GM12878 (cell line): ENCODE data around the gene CTBP1. TPM values are rescaled to one million over a fixed set of nuclear protein-coding genes. Genes with fewer than 3 reads are reported as not detected.
A peak's percentile ranks its signal among the peaks of the same experiment; 100 is the strongest.

Experiments
- ATAC-seq: fragments of 200-7000 bp; cut with Tn5 transposase; 3 replicates; pipeline ENCODE4 v1.9.1; 2020; ENCODE audit warnings: mild to moderate bottlenecking, moderate library complexity
- BruUV-seq: library from RNA; stranded (reverse); fragments of 400-500 nt; replicated peaks from 2 replicates; lab custom pipeline; 2021; lab: Mats Ljungman, UMichigan
- CTCF ChIA-PET: fragments of 300-600 bp; sonication (Branson Sonifier 250); formaldehyde crosslinking; extraction: SDS; loops from one replicate; lab custom pipeline; 2021; ENCODE audit warnings: inconsistent platforms; lab: Yijun Ruan, JAX
- POLR2A ChIA-PET: fragments of 350-600 bp; formaldehyde crosslinking; extraction: SDS; loops from one replicate; lab custom pipeline; 2021; ENCODE audit warnings: inconsistent platforms; lab: Charles Lee
- RAD21 ChIA-PET: fragments of 300-600 bp; sonication (Branson Sonifier 250); formaldehyde crosslinking; loops from one replicate; lab custom pipeline; 2023; ENCODE audit warnings: antibody characterized with exemption; ENCODE audit not compliant: unreplicated experiment; lab: Charles Lee
- SMC1A ChIA-PET: fragments of 300-600 bp; sonication (Branson Sonifier 250); formaldehyde crosslinking; loops from one replicate; lab custom pipeline; 2023; ENCODE audit not compliant: unreplicated experiment, uncharacterized antibody; lab: Charles Lee
- DNase-seq: peaks from one replicate; pipeline ENCODE4 v3.0.0-alpha.2; 2011; ENCODE audit warnings: low read depth, low spot score
- FAIRE-seq: peaks from 3 replicates; lab custom pipeline; 2011; peaks lifted over from hg19 to GRCh38; lab: Jason Lieb, UNC
- H2AFZ ChIP-seq: 2 replicates; pipeline ENCODE4 v1.6.0; 2011; ENCODE audit warnings: low read depth, low read length, control low read depth; ENCODE audit not compliant: control insufficient read depth
- H3K27ac ChIP-seq: 2 replicates; pipeline ENCODE4 v1.5.1; 2011; ENCODE audit warnings: control low read depth; ENCODE audit not compliant: control insufficient read depth, insufficient read depth
- H3K27me3 ChIP-seq, 2 experiments: replicated peaks in 1 of 2; 2 replicates each; pipeline versions ENCODE4 v1.6.0 to v1.6.1; 2011; ENCODE audit warnings: low read length in 1 of 2; ENCODE audit not compliant: control insufficient read depth in 2 of 2, insufficient read depth in 2 of 2
- H3K36me3 ChIP-seq, 2 experiments: 2 replicates each; pipeline ENCODE4 v1.5.1; 2011; ENCODE audit warnings: low read length in 1 of 2; ENCODE audit not compliant: control insufficient read depth in 2 of 2, insufficient read depth in 2 of 2
- H3K4me1 ChIP-seq: 2 replicates; pipeline ENCODE4 v1.6.1; 2011; ENCODE audit warnings: mild to moderate bottlenecking, low read length, moderate library complexity, mixed read lengths; ENCODE audit not compliant: control insufficient read depth, insufficient read depth
- H3K4me2 ChIP-seq: 2 replicates; pipeline ENCODE4 v1.6.0; 2011; ENCODE audit warnings: control low read depth; ENCODE audit not compliant: control insufficient read depth, insufficient read depth
- H3K4me3 ChIP-seq: fragments of 200-600 bp; sonication (generic); 2 replicates; pipeline ENCODE4 v1.5.1; 2016
- H3K79me2 ChIP-seq: 2 replicates; pipeline ENCODE4 v1.6.0; 2011; ENCODE audit warnings: low read length; ENCODE audit not compliant: control insufficient read depth, insufficient read depth
- H3K9ac ChIP-seq: 2 replicates; pipeline ENCODE4 v1.8.0; 2011; ENCODE audit warnings: low read length, control low read depth, mixed read lengths; ENCODE audit not compliant: control insufficient read depth, insufficient read depth
- H3K9me3 ChIP-seq: replicated peaks from 3 replicates; pipeline ENCODE4 v1.5.1; 2011; ENCODE audit warnings: mild to moderate bottlenecking, low read length; ENCODE audit not compliant: control insufficient read depth, insufficient read depth
- H4K20me1 ChIP-seq: 2 replicates; pipeline ENCODE4 v1.6.0; 2011; ENCODE audit not compliant: control insufficient read depth, insufficient read depth
- CREB1 ChIP-seq: IDR thresholded peaks from 2 replicates; pipeline ENCODE4 v1.6.1; 2012; ENCODE audit warnings: low read depth, mild to moderate bottlenecking, inconsistent platforms
- FOS ChIP-seq: IDR thresholded peaks from 3 replicates; pipeline ENCODE4 v1.6.1; 2011; ENCODE audit warnings: borderline replicate concordance; ENCODE audit not compliant: insufficient read length; ENCODE audit errors: extremely low read depth
- JUNB ChIP-seq: IDR thresholded peaks from 2 replicates; pipeline ENCODE4 v1.6.1; 2016; ENCODE audit warnings: antibody characterized with exemption, mild to moderate bottlenecking
- MEF2B ChIP-seq: fragments of 450-650 bp; IDR thresholded peaks from 2 replicates; pipeline ENCODE4 v1.6.1; 2018; ENCODE audit warnings: mild to moderate bottlenecking, moderate library complexity; ENCODE audit not compliant: partially characterized antibody, poor library complexity, severe bottlenecking
- MYC ChIP-seq: IDR thresholded peaks from 2 replicates; pipeline ENCODE4 v1.6.1; 2011; ENCODE audit warnings: mild to moderate bottlenecking, low read length, moderate library complexity, inconsistent platforms; ENCODE audit not compliant: insufficient read depth, insufficient replicate concordance, insufficient read length, severe bottlenecking
- NFXL1 ChIP-seq: fragments of 450-650 bp; IDR thresholded peaks from 2 replicates; pipeline ENCODE4 v1.6.1; 2017; ENCODE audit warnings: antibody characterized with exemption, mild to moderate bottlenecking, borderline replicate concordance
- WRNIP1 ChIP-seq: IDR thresholded peaks from 2 replicates; pipeline ENCODE4 v1.6.1; 2011; ENCODE audit warnings: low read depth, low read length, improper control_type of control experiment, borderline replicate concordance
- ZNF622 ChIP-seq: fragments of 450-650 bp; IDR thresholded peaks from 2 replicates; pipeline ENCODE4 v1.6.1; 2017; ENCODE audit warnings: mild to moderate bottlenecking, inconsistent platforms
- WGBS: methylation state at CpG from one replicate; pipeline ENCODE4 v1.1.6; 2016; ENCODE audit warnings: low lambda C conversion rate; ENCODE audit not compliant: insufficient replicate concordance, insufficient coverage; ENCODE audit errors: missing lambda C conversion rate; 5-methylcytosine and 5-hydroxymethylcytosine counted together
- in situ Hi-C: fragments of 300-500 bp; cut with MboI; formaldehyde crosslinking; loops from 9 replicates; pipeline ENCODE4 v1.14.3; 2018; ENCODE audit warnings: mixed read lengths
- intact Hi-C: fragments of 100-400 bp; cut with micrococcal nuclease; formaldehyde crosslinking; loops from one replicate; pipeline ENCODE4 v1.14.2; 2022; ENCODE audit not compliant: unreplicated experiment
- polyA plus RNA-seq, 11 experiments: library from polyadenylated mRNA; depleted of rRNA in 4 of 11; unstranded in 6 of 11; stranded (reverse) in 5 of 11; fragments of >200 nt; fragmentation: Nextera tagmentation in 4 of 11; fragmentation: Illumina TruSeq in 1 of 11; extraction: Ambion mirVana in 4 of 11; extraction: Trizol in 1 of 11; gene quantifications; 1 replicate in 1 of 11; 2 replicates in 10 of 11; pipeline versions ENCODE4 v1.2.1 to v1.2.3, GENCODE V29; 2011 to 2016; ENCODE audit warnings: inconsistent platforms in 2 of 11, missing spikeins in 2 of 11, low read depth in 1 of 11
- total RNA-seq, 4 experiments: library from RNA; depleted of rRNA in 3 of 4; stranded (reverse); fragments of >200 nt in 3 of 4; fragmentation: Illumina TruSeq in 1 of 4; extraction: Trizol in 1 of 4; gene quantifications; 2 replicates each; pipeline versions ENCODE4 v1.2.1 to v1.2.3, GENCODE V29; 2013 to 2021
- TF ChIP-seq, protein P1 (sequence below): fragments of 450-650 bp; IDR thresholded peaks from 2 replicates; pipeline ENCODE4 v1.6.1; 2016; ENCODE audit warnings: mild to moderate bottlenecking, moderate library complexity, borderline replicate concordance

CTBP1 gene
- total and polyA plus RNA-seq, 10 of the 15 experiments (the other 5 are each of a cell fraction or from before 2014, with no cell fraction given), result 7.4 to 182 (median 63.1) TPM

DNA sequence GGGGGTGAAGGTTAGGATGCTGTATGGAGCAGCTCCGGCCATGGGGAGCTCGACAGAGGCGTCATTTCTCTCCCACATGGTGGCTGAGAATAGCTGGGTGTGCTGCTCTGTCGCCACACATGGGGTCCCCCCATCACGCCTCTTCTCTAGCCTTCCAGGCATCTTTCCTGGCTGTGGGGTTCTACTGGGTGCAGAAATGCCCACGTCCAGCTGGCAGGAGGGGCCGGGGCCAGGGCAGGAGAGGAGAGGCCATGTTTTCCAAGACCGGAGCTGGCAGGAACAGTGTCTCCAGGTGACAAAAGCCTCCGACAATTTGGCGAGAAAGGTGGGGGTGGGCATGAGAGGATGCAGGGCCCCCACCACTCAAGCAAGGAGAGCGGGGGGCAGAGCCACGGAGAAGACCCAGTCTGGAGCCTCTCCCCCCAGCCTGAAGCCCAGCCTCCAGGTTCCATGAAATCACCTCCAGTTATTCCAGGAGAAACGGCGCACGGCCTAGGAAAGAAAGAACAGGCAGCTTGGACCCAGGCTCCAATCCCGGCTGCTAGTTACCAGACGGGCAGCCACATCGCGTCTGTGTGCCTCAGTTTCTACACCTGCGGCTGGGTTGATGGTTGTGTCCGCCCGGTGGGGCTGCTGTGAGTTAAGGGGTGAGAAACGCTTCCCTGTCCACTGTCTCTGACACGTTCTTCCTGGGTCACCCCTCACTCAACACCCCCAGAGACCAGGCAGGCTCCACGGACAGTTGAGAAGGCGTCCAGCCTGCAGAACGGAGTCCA is 49.2 kb downstream of the CTBP1 start:
- TF ChIP-seq WRNIP1 (no peak), JUNB (no peak), CREB1 (no peak), ZNF622 (no peak), FOS (no peak), NFXL1 (no peak), MEF2B (no peak), MYC (no peak)
- TF ChIP-seq, protein P1, sequence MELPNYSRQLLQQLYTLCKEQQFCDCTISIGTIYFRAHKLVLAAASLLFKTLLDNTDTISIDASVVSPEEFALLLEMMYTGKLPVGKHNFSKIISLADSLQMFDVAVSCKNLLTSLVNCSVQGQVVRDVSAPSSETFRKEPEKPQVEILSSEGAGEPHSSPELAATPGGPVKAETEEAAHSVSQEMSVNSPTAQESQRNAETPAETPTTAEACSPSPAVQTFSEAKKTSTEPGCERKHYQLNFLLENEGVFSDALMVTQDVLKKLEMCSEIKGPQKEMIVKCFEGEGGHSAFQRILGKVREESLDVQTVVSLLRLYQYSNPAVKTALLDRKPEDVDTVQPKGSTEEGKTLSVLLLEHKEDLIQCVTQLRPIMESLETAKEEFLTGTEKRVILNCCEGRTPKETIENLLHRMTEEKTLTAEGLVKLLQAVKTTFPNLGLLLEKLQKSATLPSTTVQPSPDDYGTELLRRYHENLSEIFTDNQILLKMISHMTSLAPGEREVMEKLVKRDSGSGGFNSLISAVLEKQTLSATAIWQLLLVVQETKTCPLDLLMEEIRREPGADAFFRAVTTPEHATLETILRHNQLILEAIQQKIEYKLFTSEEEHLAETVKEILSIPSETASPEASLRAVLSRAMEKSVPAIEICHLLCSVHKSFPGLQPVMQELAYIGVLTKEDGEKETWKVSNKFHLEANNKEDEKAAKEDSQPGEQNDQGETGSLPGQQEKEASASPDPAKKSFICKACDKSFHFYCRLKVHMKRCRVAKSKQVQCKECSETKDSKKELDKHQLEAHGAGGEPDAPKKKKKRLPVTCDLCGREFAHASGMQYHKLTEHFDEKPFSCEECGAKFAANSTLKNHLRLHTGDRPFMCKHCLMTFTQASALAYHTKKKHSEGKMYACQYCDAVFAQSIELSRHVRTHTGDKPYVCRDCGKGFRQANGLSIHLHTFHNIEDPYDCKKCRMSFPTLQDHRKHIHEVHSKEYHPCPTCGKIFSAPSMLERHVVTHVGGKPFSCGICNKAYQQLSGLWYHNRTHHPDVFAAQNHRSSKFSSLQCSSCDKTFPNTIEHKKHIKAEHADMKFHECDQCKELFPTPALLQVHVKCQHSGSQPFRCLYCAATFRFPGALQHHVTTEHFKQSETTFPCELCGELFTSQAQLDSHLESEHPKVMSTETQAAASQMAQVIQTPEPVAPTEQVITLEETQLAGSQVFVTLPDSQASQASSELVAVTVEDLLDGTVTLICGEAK, result no peak
- Histone ChIP-seq H3K4me1 (peaks cover 38% of the 10 kb centered on the region), H3K27me3 (no peaks in the 10 kb centered on the region), H3K27ac (peak overlapping the region; percentile 77; the same call in 1 of the 2 replicates), H3K9ac (peak overlapping the region; percentile 63; the same call in 1 of the 2 replicates), H3K9me3 (peaks cover 2% of the 10 kb centered on the region; the same call in 1 of the 3 replicates), H3K4me3 (peak overlapping the region; percentile 75), H4K20me1 (no peaks in the 10 kb centered on the region), H2AFZ (no peak overlapping the region), H3K79me2 (peaks cover 19% of the 10 kb centered on the region), H3K36me3 (no peaks in the 10 kb centered on the region), H3K4me2 (peak overlapping the region; percentile 97)
- RAD21 ChIA-PET, result interaction anchor here (0.6 to 1.4 kb wide), 6 partner anchors 16 to 146 kb away, joined by 3 to 7 read pairs (median 4); no protein-coding TSS in a partner anchor
- POLR2A ChIA-PET, result interaction anchor here (0.6 to 4.4 kb wide), 3 partner anchors 12 to 275 kb away, joined by 6 to 26 read pairs (median 8); no protein-coding TSS in a partner anchor
- WGBS, result 81% methylated on average over 27 of the region's 27 CpGs
- in situ Hi-C loops (no loop called here), intact Hi-C loops (loop anchor here (2.0 to 5.0 kb wide), 3 partner anchors 13 to 68 kb away; partner anchors contain the start of gene CTBP1)
- ATAC-seq (no peak), FAIRE-seq (no peak), DNase-seq (no peak)
- SMC1A ChIA-PET, result interaction anchor here (0.9 to 4.9 kb wide), 4 partner anchors 16 to 68 kb away, joined by 3 to 33 read pairs (median 4); no protein-coding TSS in a partner anchor
- no TSS peak for BruUV-seq
- CTCF ChIA-PET, result interaction anchor here (0.6 to 1.6 kb wide), 3 partner anchors 8 to 497 kb away, joined by 3 to 7 read pairs (median 5); no protein-coding TSS in a partner anchor
